22Rv1 (cell line): Measurements from ENCODE around the gene EXOC4.

Source experiments
- ZFX ChIP-seq: fragments of 450-650 bp; IDR thresholded peaks from 2 replicates; pipeline ENCODE4 v1.6.1; 2017; ENCODE audit warnings: antibody characterized with exemption, borderline replicate concordance
- TF ChIP-seq, protein P1 (sequence below): fragments of 450-650 bp; IDR thresholded peaks from 2 replicates; pipeline ENCODE4 v1.5.1; 2017; ENCODE audit warnings: mild to moderate bottlenecking

DNA sequence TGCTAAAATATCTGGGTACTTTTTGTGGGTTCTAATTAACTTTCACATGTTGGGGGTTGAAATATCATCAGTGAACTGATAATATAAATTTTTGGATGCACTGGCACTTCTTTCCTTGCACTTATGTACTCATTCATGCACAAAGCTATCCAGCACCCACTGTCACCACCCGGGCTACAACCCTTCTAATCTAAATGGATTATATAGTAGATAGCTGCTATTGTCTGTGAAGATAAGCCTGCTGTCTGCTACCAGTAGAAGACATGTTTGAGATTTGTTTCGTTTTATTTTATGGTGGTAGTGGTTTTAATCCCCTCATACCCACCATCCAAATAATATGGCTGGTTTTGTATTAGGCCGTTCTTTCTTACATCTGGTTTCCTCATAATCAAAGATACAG is 520.7 kb downstream of the EXOC4 start:
- TF ChIP-seq, protein P1, sequence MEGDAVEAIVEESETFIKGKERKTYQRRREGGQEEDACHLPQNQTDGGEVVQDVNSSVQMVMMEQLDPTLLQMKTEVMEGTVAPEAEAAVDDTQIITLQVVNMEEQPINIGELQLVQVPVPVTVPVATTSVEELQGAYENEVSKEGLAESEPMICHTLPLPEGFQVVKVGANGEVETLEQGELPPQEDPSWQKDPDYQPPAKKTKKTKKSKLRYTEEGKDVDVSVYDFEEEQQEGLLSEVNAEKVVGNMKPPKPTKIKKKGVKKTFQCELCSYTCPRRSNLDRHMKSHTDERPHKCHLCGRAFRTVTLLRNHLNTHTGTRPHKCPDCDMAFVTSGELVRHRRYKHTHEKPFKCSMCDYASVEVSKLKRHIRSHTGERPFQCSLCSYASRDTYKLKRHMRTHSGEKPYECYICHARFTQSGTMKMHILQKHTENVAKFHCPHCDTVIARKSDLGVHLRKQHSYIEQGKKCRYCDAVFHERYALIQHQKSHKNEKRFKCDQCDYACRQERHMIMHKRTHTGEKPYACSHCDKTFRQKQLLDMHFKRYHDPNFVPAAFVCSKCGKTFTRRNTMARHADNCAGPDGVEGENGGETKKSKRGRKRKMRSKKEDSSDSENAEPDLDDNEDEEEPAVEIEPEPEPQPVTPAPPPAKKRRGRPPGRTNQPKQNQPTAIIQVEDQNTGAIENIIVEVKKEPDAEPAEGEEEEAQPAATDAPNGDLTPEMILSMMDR = no peak
- no peak for TF ChIP-seq ZFX
